T-helper 1 cell treated with Interleukin-12 subunit alpha and Interleukin-12 subunit beta and Interleukin-4 antibody, amounts not matched to agents 30 ng/mL and 1 ng/mL, for 36 hours (primary cell): ENCODE results near the gene FCRL2. TPM values are rescaled to one million over a fixed set of nuclear protein-coding genes. Genes with fewer than 3 reads are reported as not detected.
"Not testable (repeated sequence)": the region's sequence is repeated elsewhere in the genome, so short reads cannot be mapped to it uniquely, and the experiment has no call there.

Experiments
- intact Hi-C: fragments of 100-400 bp; cut with micrococcal nuclease; formaldehyde crosslinking; loops from one replicate; pipeline ENCODE4 v1.15.1; 2024
- total RNA-seq: library from RNA; stranded (reverse); gene quantifications from 2 replicates; pipeline ENCODE4 v1.2.3, GENCODE V29; 2022

The FCRL2 gene
- total RNA-seq, 1 donor from 2014 or later, result not detected

- intact Hi-C loops, result no loop called here
Measured at GRCh38 chr1:157758018-157758417, 18.9 kb downstream of the FCRL2 start.

- intact Hi-C loops, result no loop called here
Measured at GRCh38 chr1:157753611-157754010, 23.3 kb downstream of the FCRL2 start.

DNA sequence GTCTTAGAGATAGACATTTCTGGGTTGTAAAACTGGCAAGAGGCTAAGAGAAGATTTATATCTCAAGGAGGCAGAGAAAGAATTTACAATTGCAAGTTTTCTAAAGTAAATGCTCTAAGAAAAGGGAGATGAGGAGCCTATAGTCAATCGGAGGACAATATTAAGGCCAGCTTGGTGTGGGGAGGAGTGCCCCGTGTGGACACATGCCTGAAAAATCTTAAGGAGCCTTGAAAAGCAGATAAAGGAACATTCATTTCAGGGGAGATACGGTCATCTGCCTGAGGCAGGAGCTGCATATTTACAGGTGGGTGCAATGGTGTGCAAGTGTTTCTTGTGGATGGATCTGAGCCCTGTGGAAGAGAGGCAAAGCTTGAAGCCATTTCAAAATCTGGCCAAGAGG lies 25.6 kb downstream of the FCRL2 start:
- intact Hi-C loops, result no loop called here

GRCh38 chr1:157748262-157748817 lies 28.6 kb downstream of the FCRL2 start:
- intact Hi-C loops, result no loop called here

GRCh38 chr1:157739229-157739901 lies 37.6 kb downstream of the FCRL2 start:
- intact Hi-C loops, result no loop called here

- intact Hi-C loops, result not testable (repeated sequence)
Measured at GRCh38 chr1:157735991-157736390, 40.9 kb downstream of the FCRL2 start.

- intact Hi-C loops, result no loop called here
Measured at GRCh38 chr1:157734321-157734720, 42.6 kb downstream of the FCRL2 start.

GRCh38 chr1:157732755-157733154 lies 44.2 kb downstream of the FCRL2 start:
- intact Hi-C loops, result no loop called here

DNA sequence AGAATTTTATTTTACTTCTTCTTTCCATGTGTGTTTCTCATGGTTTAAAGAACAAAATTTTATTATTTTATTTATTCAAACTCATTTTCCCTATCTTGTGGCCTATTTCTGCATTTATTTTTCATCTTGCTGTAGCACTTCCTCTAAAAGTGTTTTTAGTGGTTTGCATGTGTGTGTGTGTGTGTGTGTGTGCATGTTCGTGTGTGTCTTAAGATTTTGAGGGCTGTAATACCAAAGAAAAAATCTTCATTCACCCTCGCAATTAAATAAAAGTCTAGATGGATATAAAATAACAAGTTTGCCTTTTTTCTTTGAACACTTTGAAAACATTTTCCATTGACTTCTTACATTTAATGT lies 51.7 kb downstream of the FCRL2 start:
- intact Hi-C loops, result no loop called here

DNA sequence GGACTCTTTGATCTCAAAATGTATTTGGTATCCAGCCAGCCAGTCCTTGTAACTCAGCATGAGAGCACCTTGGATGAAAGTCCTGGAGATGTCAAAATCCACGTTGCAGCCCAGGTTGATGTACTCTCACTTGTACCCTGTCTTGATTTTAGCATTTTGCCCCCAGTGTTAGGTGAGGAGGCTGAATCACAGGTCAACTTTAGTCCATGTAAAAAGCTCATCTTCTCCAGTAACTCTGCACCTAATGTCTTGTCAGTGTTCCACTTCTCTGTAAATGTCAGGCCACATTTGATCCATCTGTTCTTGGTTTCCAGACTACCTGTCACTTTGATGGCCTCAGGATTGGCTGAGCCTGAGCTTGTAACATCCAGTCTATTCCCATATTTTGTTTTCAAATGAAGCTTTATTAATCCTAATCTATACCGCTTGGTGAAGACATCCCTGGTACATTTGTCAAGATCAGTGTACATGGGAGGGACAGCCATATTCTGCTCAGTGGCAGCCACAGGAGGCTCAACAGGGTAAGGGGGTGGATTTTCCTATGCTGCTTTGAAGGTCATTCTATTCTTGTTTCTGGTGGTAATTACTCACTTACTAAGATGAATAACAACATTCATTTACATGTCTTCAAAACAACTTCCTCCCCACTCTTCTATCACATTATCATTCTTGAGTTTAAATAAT lies 52.3 kb downstream of the FCRL2 start:
- intact Hi-C loops, result no loop called here

DNA sequence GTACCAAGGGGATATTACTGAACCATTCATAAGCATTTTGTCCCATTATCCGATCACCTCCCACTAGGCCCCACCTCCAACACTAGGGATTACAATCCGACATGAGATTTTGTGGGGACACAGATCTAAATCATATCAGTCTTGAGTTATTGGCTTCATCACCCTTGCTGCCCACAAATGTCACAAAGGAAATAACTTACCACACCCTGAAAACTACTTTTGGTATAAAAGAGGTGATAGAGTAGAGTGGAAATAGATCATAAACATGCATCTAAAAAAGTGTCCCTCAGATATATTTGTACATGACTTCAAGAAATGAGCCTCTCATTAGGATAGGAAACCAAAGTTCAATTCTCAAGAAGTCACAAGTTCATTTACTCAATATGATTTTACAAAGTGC lies 53.8 kb downstream of the FCRL2 start:
- intact Hi-C loops, result no loop called here

- intact Hi-C loops, result no loop called here
Measured at GRCh38 chr1:157721985-157722384, 54.9 kb downstream of the FCRL2 start.

DNA sequence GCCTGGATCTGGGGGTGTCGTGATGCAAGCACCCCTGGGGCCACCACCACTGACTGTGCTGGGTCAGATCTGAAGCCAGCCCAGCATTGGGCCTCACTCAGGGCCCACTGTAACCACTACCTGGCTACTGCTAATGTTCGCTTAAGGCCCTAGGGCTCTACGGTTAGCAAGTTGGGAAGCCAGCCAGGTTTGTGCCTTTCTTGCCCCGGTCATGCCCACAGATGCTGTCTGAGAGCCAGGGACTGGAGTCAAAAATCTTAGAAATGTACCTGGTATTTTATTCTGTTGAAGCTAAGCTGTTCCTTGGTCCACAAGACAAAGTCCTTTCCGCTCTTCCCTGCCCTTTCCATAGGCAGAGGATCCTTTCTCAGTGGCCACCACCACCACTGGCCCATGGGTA lies 61.2 kb downstream of the FCRL2 start:
- intact Hi-C loops, result no loop called here

- intact Hi-C loops, result no loop called here
Measured at GRCh38 chr1:157711802-157712201, 65.1 kb downstream of the FCRL2 start.

DNA sequence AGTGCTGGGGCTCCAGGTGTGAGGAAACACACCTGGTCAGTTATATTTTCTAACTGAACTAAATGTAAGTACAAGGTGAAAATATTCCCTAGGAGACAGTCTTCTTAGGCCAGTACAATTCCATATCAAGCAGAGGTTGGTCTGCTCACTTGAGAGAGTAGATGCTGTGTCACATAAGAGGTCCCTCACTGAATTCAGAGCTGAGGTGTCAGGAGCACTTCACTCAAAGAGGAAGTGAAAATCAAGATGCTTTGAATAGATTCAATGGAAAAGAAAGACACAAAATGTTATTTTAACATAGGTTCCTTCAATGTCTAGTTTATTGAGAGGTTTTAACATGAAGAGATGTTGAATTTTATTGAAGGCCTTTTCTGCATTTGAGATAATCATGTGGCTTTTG lies 72.1 kb downstream of the FCRL2 start:
- intact Hi-C loops, result no loop called here

GRCh38 chr1:157703981-157704380 lies 73.0 kb downstream of the FCRL2 start:
- intact Hi-C loops, result no loop called here

- intact Hi-C loops, result no loop called here
Measured at GRCh38 chr1:157702308-157702825, 74.6 kb downstream of the FCRL2 start.

GRCh38 chr1:157700732-157701131 lies 76.2 kb downstream of the FCRL2 start, which contains the start of gene FCRL3:
FCRL3 (minus strand) TSS chr1:157700769; CDS start chr1:157700489, 280 bp downstream.
- intact Hi-C loops, result no loop called here

DNA sequence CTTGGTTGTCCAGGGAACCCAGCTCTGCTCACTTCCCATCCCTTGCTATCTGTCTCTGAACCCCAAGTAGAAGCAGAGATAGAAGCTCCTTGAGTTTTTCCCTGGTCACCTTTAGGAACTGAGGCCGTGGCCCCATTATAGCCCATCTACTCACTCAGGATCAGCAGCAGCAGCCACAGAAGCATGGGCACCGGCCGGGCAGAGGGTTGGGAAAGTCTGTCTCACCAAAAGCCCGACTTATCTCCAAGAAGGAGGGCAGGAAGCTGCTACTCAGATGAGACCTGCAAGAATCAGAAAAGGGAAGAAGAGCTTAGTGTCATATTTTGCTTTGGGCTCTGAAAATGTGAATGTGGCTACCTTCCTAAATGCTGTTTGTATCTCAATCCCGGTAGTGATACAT lies 76.6 kb downstream of the FCRL2 start:
- intact Hi-C loops, result no loop called here

- intact Hi-C loops, result loop anchor here (10.0 kb wide), 1 partner anchor 113 kb away; no protein-coding TSS in a partner anchor
Measured at GRCh38 chr1:157697781-157698569, 79.0 kb downstream of the FCRL2 start.

DNA sequence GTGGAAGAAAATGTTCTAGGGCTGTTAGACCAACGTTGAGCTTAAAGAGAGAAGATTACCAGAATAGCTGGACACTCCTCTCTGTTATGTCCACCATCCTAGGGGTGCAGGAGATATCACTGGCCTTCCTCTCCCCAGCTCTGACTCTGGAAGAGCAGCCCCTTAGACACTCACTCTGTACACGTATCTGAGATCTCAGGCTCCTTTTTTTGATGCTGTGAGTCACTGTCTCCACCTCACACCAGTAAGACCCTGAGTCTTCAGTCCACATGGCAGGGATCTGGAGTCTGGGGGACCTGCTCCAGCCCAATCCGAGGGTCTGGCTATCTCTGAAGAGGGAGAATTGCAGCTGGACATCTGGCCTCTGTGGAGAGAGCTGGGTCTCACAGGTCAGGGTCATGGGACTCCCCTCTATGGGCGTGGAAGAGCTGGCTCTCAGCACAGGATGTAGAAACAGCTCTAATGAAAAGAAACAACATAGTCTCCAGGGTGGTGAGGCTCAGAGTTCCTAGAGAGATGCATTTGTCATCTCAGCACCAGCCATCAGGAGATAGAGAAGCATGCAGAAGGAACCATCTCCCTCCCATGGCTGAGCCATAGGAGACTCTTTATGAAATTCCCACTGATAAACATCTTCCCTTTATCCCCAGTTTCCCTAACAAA lies 79.8 kb downstream of the FCRL2 start:
- intact Hi-C loops, result loop anchor here (10.0 kb wide), 1 partner anchor 112 kb away; no protein-coding TSS in a partner anchor
